CD4-positive, alpha-beta T cell treated with Interleukin-4 for 4 hours (primary cell): ENCODE data around the gene GABRG2.
"Not testable (repeated sequence)": the region's sequence is repeated elsewhere in the genome, so short reads cannot be mapped to it uniquely, and the experiment has no call there.

Source experiments
- DNase-seq: peaks from one replicate; pipeline ENCODE4 v3.0.0-alpha.2; 2020

GABRG2 gene

DNA sequence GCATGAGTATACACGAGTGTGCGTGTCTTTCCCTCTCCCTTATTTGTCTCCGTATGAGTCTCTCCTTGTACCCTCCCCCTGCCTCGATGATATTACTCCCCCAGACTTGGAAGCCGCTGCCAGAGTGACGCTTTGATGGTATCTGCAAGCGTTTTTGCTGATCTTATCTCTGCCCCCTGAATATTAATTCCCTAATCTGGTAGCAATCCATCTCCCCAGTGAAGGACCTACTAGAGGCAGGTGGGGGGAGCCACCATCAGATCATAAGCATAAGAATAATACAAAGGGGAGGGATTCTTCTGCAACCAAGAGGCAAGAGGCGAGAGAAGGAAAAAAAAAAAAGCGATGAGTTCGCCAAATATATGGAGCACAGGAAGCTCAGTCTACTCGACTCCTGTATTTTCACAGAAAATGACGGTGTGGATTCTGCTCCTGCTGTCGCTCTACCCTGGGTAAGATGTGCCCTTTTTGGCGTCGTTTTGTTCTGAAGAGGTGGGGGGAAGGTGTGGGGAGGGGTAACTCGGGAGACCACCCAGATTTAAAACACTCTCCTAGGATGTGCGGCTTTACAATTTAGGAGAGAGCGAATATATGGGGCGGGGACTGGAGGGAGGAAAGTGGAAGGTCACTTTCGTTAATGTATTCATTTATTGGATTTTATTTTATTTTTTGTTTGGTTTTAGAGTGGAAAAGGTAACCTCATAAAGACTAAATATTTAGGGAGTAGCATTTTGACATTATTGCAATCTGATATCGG, at the start of gene GABRG2:
Gene GABRG2 (plus strand): TSS at position 119 of the 757 bp plus-strand sequence. CDS start 227 bp downstream, at position 346.
- no peak for DNase-seq

DNA sequence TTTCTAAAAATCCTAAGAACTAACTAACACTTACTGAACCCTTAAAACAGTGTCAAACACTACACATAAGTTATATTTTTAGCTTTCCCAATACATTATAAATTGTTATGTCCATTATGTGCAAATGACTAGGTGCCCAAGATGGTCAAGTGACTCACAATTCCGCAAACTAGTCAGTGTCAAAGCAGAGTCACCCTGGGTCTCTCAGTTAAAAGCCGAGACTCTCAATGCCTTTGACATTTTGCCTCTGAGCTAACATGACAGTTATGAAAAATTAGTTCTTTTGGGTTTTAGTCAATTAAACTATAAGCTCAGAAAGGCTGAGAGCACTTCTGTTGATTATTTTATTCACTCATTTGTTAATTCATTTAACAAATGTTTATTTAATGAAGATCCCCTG, 42.3 kb upstream of the GABRG2 start:
- no peak for DNase-seq

DNA sequence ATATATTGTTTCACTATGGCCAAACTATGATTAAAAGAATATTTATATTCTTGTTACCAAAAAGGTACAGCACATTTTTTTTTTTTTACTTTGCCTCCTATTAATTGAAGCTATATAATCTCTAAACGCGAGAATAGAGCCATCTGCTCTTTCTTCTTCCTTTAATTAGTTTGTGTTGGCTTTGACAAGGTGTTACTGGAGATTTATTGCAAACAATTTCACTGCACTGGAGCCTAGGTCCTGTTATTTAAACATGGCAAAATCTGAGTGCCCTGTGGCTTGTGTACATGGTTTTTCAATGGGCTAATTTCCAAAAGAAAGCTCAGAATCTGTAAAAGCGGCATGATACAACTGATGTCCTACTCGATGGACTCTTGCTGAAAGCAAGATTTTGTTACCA, 40.8 kb upstream of the GABRG2 start:
- no peak for DNase-seq

DNA sequence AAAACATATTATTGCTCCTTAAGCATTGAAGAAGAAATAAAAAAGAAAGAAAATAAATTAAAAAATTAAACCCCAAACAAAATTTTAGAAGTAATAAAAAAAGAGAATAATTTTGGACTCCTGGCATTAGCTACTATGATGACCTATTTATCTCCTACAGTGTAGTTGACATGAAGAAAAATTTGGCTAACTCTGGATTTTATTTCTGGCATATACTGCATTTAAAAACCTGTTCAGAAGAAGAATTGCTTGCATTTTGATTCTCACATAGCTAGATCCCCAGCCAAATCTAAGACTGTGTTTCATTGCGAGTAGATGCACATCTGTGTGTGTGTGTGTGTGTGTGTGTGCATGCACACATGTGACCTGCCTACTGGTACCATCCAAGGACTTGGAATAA, 30.1 kb upstream of the GABRG2 start:
- no peak for DNase-seq

DNA sequence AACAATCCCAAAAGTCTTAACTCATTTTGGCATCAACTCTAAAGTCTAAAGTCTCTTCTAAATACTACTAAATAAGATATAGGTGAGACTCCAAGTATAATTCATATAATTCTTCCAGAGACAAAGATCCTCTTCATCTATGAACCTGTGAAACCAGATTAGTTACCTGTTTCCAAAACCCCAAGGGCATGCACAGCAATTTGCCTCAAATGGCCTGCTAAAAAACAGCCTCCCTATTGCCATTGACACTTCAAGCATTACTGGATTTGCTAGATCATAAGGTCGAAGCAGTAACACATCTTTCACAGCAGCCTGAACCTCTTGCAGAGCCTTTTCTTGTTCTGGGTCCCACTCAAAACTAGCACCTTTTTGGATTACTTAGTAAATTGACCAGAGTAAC, 20.3 kb upstream of the GABRG2 start:
- DNase-seq: no peak

DNA sequence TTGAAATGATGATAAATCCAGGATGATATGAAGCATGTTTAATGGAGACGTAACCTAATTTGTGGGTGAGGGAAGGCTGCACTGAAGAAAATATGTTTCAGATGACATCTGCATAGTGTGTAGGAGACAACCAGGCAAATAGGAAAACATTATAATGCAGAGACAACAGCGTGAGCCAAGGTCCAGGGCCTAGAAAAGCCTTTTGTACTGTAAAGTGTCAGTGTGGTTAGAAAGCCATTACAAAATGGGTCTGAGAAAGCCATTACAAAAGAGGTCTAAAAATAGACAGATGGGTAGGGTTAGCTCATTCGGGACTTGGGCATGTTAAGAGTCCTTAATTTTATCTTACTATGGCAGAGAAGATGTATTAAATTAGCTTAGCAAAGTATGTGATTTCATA, 14.9 kb upstream of the GABRG2 start:
- DNase-seq: no peak

GRCh38 chr5:162055095-162055494, 12.5 kb upstream of the GABRG2 start:
- not testable (repeated sequence) for DNase-seq

DNA sequence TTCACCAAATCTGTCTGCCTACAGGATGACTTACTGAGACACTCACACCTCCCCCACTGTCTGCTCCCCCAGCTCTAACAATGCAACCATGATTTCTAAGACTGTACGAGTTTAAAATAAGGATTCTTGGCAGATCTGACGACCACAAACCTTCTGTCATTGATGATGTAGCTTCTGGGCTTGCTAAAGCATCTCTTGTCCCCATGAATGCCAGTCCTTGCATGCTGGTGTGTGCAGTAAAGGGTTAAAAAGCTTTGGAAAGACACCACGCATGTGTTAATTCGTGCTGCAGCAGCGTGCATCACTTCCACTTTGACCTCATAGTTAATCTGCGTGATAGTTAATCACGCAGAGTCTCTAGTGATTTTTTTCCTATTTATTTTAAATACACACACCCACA, 411 bp upstream of the GABRG2 start:
- no peak for DNase-seq

- DNase-seq: no peak
Observed at GRCh38 chr5:162068412-162068811, 839 bp downstream of the GABRG2 start.

GRCh38 chr5:162068936-162069335, 1.4 kb downstream of the GABRG2 start:
- no peak for DNase-seq

DNA sequence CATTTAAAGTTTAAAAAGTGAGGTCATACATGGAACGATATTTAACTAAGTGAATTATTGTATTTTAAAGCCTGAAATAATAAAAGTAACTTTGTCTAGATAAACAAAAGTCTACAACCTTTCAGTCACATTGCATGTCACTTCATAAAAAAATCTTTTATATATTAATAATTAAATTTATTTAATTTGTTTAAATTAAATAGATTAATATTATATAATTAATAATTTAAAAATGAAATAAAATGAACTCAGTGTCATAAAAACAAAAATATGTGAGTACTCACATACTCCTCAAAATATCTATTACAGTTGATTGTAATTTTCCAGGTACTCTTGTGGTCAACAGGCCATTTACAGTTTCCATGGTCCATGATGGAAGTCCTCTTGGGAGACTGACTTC, 11.2 kb downstream of the GABRG2 start:
- no peak for DNase-seq

DNA sequence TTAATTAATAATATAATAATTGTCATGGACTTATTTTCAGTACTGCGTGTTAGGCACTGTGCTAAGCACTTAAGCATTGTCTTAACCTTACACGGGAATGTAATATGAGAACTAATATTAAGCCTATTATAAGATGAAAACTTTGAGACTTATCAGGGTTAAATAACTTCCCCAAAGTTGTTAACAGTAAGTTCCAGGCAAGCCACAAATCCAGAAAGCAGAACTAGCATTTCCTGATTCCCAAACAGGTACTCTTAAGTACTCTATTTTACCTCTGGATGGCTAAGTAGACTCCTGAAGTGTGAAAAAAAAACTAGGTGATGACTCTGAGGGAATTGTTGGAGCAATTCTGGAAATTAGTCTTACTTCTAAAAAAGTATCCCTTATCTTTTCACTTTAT, 23.8 kb downstream of the GABRG2 start:
- no peak for DNase-seq

DNA sequence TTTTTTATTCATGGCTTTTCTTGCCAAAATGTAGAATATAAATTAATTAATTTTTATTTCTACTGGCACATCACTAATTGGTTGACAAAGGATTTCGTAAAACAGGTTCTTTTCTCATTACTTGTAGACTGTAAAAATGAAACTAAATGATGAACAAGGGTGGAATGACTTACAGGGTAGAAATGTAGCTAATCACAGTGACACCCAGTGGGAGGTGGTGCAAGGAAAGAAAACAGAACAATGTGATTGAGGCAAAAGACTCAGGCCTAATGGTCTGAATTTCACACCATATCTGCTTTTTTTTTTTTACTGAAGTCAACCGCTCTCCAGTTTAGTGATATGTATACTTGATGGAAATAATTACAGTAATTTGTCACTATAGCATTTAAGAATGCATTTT, 28.9 kb downstream of the GABRG2 start:
- DNase-seq: no peak

DNA sequence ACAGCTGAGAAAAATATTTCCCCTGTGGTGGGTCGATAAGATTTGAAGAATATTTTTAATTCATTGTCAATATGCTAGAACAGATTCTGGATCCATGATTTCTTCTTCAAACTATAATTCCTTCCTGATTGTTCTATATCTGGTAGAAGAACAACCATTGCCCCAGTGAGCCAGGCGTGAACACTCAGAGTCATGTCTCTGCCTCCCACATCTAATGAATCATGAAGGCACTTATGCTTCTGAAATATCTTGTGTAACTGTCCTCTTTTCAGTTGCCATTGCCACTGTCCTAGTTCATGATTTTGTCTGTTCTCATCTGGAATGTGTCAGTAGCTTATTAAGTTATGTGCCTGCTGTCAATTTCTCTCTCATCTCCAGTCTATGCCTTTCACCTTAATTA, 40.0 kb downstream of the GABRG2 start:
- DNase-seq: no peak

- DNase-seq: no peak
Observed at GRCh38 chr5:162119801-162120200, 52.2 kb downstream of the GABRG2 start.

GRCh38 chr5:162128117-162128516, 60.5 kb downstream of the GABRG2 start:
- no peak for DNase-seq

- DNase-seq: no peak
Observed at GRCh38 chr5:162132348-162132747, 64.8 kb downstream of the GABRG2 start.

DNA sequence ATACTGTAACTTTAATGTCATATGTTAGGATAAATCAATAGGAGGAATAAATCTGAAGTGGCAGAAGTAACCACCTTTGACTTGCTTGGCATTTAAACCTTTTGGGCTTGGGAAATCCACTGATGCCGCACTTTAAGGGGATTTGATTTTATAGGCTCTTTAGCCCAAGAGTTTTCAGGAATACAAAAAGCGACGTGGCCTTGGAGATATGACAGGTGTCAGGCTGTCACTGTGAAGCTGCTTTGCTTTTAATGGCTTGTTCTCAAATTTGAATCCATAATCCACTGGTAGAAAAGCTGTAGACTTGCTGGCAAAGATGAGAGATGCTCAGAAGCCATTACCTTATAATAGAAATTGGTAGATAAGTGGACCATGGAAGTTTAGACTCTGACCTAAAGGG, 71.6 kb downstream of the GABRG2 start:
- no peak for DNase-seq

DNA sequence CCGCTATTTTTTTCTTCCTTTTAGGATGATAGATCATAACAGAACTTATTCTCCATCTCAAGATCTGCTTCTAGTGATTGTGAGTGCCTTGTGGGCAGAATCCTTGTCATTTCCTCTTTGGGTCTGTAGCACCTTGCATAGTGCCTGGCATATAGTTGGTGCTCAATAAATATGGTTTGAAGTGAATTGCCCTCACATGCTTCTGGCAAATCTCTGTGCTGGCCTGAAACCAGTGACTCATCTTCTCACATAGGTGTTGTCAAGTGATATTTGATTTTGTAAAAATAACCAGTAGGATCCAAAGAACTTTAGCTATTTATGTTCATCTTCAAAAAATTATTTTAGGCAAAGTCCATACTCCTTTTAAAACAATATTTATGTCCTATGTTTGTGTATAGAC, 86.7 kb downstream of the GABRG2 start:
- DNase-seq: no peak

- no peak for DNase-seq
Observed at GRCh38 chr5:162160401-162160800, 92.8 kb downstream of the GABRG2 start.

DNA sequence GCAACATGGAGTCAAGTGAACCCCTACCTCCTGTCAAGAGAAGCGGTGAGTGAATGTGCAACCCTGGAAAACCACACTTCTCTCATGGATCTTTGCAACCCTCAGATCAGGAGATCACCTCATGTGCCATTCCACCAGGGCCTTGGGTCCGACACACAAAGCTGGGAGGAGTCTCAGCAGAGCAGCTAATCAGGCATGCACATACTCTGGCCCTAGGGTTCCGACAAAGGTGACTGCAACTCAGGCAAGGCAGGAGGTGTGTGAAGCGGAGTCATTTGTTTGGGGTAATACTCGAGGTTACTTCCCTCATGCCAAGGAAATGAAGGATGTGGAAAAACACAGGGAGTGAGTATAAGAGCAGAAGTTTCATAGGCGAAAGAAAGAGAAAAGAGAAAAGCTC, 96.1 kb downstream of the GABRG2 start:
- no peak for DNase-seq

DNA sequence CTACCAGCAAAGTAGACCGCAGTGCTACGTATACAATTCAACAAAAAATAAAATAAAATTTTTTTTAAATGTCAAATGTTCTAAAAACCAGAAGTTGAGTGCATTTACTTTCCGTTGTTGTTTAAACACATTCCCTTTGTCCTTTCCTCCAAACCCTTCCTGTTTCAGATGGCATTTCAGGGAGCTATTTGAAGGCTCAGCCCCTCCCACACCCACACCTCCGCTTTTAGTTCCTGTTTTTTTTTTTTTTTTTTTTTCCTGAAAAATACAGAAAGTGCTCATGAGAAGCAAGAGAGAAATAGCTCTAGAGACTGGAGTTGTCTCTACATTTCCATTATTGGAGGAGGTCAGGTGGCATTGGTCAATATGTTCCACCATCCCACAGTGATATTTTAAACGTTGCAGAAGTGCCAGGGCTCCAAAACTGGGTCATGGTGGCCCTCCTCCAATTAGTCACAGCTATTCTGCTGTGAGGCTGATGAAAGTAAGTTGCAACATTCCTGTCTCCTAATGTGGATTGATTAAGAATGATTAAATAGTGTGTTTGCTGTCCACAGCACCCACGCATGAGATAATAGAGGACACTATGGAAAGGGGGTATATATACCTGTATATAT, 106.9 kb downstream of the GABRG2 start:
- DNase-seq: no peak

- no peak for DNase-seq
Observed at GRCh38 chr5:162187371-162187770, 119.8 kb downstream of the GABRG2 start.

DNA sequence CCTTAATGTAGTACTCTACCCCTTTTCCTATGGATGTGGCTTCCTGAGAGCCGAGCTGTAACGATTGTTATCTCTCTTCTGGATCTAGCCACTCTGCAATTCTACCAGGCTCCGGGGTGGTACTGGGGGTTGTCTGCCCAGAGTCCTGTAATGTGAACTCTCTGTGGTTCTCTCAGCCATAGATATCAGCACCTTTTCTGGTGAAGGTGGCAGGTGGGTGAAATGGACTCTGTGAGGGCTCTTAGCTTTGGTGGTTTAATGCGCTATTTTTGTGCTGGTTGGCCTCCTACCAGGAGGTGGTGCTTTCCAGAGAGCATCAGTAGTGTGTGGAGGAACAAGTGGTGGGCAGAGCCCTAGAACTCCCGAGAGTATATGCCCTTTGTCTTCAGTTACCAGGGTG, 122.1 kb downstream of the GABRG2 start:
- no peak for DNase-seq

GRCh38 chr5:162193012-162193411, 125.4 kb downstream of the GABRG2 start:
- DNase-seq: no peak
